Measurements from ENCODE around the gene ABCC11. TPM values are rescaled to one million over a fixed set of nuclear protein-coding genes. Genes with fewer than 3 reads are reported as not detected.

ABCC11 gene
- not detected for total RNA-seq

DNA sequence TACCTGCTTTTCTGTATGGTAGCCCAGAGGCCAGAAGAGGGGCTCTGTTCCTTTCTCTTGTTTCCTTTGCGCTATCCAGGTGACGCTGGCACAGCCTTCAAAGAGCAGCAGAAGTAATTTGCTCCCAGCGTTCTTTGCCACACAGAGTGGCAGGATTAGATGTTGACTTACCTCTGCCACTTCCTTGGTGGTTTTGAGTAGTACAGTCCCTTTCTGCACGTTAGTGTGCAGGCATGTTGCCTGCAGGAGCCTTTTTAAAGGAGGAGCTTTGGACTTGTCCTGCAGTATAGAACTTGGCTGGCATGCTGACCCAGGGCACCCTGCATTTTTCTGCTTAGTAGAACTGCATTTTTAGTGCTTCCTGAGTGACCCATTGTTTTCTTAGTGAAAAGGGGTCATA is at the start of gene ABCC11:
Gene ABCC11 (minus strand): TSS at position 229 of the 400 bp plus-strand sequence. CDS start 15,618 bp downstream, outside the sequence.
- intact Hi-C loops (cut with DNase I) = loop anchor here (10.0 kb wide), 1 partner anchor 377 kb away; no protein-coding TSS in a partner anchor
- Histone ChIP-seq H3K9ac (ENCODE audit: low read depth in 2 of 2, low read length in 2 of 2) (no peak within 1 kb of the TSS), H3K36me3 (no peaks in the 10 kb centered on the region), H3K4me3 (no peak within 1 kb of the TSS), H3K27me3 (no peaks in the 10 kb centered on the region), H3K27ac (no peak within 1 kb of the TSS), H3K9me3 (no peaks in the 10 kb centered on the region), H3K4me1 (peaks cover 14% of the 10 kb centered on the region)
- no peak for DNase-seq
- TF ChIP-seq, protein P1, sequence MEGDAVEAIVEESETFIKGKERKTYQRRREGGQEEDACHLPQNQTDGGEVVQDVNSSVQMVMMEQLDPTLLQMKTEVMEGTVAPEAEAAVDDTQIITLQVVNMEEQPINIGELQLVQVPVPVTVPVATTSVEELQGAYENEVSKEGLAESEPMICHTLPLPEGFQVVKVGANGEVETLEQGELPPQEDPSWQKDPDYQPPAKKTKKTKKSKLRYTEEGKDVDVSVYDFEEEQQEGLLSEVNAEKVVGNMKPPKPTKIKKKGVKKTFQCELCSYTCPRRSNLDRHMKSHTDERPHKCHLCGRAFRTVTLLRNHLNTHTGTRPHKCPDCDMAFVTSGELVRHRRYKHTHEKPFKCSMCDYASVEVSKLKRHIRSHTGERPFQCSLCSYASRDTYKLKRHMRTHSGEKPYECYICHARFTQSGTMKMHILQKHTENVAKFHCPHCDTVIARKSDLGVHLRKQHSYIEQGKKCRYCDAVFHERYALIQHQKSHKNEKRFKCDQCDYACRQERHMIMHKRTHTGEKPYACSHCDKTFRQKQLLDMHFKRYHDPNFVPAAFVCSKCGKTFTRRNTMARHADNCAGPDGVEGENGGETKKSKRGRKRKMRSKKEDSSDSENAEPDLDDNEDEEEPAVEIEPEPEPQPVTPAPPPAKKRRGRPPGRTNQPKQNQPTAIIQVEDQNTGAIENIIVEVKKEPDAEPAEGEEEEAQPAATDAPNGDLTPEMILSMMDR (IDR thresholded peaks at IDR 0.05) = no peak

DNA sequence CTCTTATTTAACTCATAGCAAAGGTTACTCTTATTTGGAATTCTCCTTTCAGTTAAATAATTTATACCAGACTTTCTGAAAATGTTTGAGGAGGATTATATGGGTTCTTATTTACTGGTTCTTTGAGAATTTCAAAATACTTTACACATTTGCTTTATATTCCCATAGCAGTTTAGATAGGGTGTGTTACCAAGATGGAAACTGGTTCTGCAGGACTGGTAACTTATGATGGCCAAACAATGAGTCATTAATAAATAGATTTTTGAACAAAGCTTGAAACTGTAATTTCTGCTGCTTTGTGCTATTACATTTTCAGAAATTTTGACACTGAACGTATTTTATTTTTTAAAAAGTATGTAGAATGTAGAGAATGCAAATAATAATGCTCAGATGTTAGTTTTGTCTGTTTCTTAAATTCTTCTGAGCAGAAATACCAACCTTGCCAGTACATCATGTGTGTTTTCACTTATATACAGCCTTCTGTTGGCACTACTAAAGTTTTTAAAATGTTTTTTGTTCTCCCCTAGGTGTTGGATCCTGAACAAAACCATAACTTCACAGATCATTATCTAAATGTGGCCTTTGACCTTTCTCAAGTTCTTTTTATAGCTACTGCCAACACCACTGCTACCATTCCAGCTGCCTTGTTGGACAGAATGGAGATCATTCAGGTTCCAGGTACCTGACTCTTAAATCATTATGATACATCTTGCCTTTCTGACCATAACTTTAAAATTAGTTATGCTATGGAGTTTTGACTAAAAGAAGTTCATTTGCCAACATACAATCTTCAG is 48.3 kb upstream of the ABCC11 start:
- Histone ChIP-seq H3K9ac (ENCODE audit: low read depth in 2 of 2, low read length in 2 of 2) (no peak overlapping the region), H3K36me3 (no peaks in the 10 kb centered on the region), H3K4me3 (no peak overlapping the region), H3K27ac (no peak overlapping the region), H3K27me3 (no peaks in the 10 kb centered on the region), H3K9me3 (no peaks in the 10 kb centered on the region), H3K4me1 (no peaks in the 10 kb centered on the region)
- no peak for DNase-seq
- intact Hi-C loops (cut with DNase I) = no loop called here
- TF ChIP-seq, protein P1 (IDR thresholded peaks at IDR 0.05) = no peak

DNA sequence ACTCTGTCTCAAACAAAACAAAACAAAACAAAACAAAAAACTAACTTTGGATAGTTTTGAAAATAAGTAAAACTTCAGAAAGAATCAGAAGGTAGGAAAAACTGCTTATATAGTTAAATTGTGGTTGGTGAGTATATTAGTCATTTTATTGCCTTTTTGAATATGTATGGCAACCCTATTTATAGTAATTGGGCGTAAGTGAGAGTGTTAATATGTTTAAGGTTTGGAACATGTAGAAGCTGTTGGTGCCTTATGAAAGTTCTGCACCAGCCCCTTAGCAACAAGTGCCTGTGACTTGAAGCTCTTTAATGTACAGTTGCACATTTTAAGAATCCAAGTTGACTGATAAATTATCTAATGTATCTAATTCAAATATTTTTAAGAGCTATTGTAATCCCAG is 47.4 kb upstream of the ABCC11 start:
- Histone ChIP-seq H3K27ac (no peak overlapping the region), H3K9me3 (no peaks in the 10 kb centered on the region), H3K9ac (ENCODE audit: low read depth in 2 of 2, low read length in 2 of 2) (no peak overlapping the region), H3K36me3 (no peaks in the 10 kb centered on the region), H3K4me1 (no peaks in the 10 kb centered on the region), H3K27me3 (no peaks in the 10 kb centered on the region), H3K4me3 (no peak overlapping the region)
- DNase-seq = no peak
- TF ChIP-seq, protein P1 (IDR thresholded peaks at IDR 0.05) = no peak
- intact Hi-C loops (cut with DNase I) = no loop called here

DNA sequence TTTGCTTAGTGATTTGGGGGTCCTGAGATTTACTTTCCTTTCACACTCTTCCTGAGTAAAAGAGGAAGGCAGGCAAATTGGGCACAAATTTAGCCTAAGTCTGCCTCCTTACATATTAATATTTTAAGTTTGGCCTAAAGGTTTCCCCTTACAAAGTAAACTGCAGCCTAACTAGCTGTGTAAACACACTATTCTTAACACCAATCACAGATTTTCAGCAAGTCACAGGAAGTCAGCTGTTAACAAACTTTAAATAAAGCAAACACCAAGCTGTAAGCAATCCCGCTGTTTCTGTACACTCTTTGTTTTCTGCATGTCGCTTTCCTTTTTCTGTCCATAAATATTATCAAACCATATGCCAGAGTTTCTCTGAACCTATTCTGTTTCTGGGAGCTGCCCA is 45.1 kb upstream of the ABCC11 start:
- Histone ChIP-seq H3K27ac (no peak overlapping the region), H3K27me3 (no peaks in the 10 kb centered on the region), H3K4me3 (no peak overlapping the region), H3K4me1 (no peaks in the 10 kb centered on the region), H3K9ac (ENCODE audit: low read depth in 2 of 2, low read length in 2 of 2) (no peak overlapping the region), H3K36me3 (no peaks in the 10 kb centered on the region), H3K9me3 (no peaks in the 10 kb centered on the region)
- no peak for DNase-seq
- intact Hi-C loops (cut with DNase I) = no loop called here
- TF ChIP-seq, protein P1 (IDR thresholded peaks at IDR 0.05) = no peak

DNA sequence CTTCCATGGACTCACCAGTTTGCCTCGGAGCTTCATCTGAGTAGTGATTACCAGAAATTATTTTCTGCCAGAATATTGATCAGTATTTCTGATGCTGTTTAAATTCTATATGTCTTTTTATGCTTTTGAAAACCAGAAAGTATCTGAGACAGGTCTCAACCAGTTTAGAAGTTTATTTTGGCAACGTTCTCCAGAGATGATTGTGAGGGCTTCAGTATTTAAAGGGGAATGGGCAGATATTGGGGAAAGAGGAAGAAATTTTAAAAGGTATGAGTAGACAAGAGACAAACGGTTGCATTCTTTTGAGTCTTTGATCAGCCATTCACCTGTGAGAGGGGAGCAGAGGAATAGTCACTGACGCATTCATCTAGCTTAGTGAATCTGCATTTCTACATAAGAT is 44.4 kb upstream of the ABCC11 start:
- Histone ChIP-seq H3K4me3 (no peak overlapping the region), H3K9ac (ENCODE audit: low read depth in 2 of 2, low read length in 2 of 2) (no peak overlapping the region), H3K27me3 (no peaks in the 10 kb centered on the region), H3K9me3 (no peaks in the 10 kb centered on the region), H3K27ac (no peak overlapping the region), H3K36me3 (no peaks in the 10 kb centered on the region), H3K4me1 (no peaks in the 10 kb centered on the region)
- DNase-seq = no peak
- intact Hi-C loops (cut with DNase I) = no loop called here
- TF ChIP-seq, protein P1 (IDR thresholded peaks at IDR 0.05) = no peak
